ENCODE data around the gene FAT2.
"Not testable (repeated sequence)": the region's sequence is repeated elsewhere in the genome, so short reads cannot be mapped to it uniquely, and the experiment has no call there.

Gene FAT2

GRCh38 chr5:151580239-151580638, 10.9 kb downstream of the FAT2 start:
- no peak for DNase-seq

- DNase-seq: not testable (repeated sequence)
These were observed 12.0 kb downstream of the FAT2 start for GRCh38 chr5:151579146-151579545.

- no peak for DNase-seq
These were observed 12.7 kb downstream of the FAT2 start for GRCh38 chr5:151578326-151579025.

- DNase-seq: no peak
These were observed 13.6 kb downstream of the FAT2 start for GRCh38 chr5:151577566-151577965.

- no peak for DNase-seq
These were observed 16.6 kb downstream of the FAT2 start for GRCh38 chr5:151574444-151574996.

- no peak for DNase-seq
These were observed 18.3 kb downstream of the FAT2 start for GRCh38 chr5:151572657-151573368.

- no peak for DNase-seq
These were observed 19.6 kb downstream of the FAT2 start for GRCh38 chr5:151571270-151572173.

GRCh38 chr5:151570512-151571269, 20.4 kb downstream of the FAT2 start:
- no peak for DNase-seq

- DNase-seq: no peak
These were observed 21.1 kb downstream of the FAT2 start for GRCh38 chr5:151570058-151570457.

GRCh38 chr5:151569132-151570046, 21.7 kb downstream of the FAT2 start:
- no peak for DNase-seq

GRCh38 chr5:151568036-151568435, 23.1 kb downstream of the FAT2 start:
- no peak for DNase-seq

- DNase-seq: no peak
These were observed 25.2 kb downstream of the FAT2 start for GRCh38 chr5:151565971-151566370.

- no peak for DNase-seq
These were observed 29.0 kb downstream of the FAT2 start for GRCh38 chr5:151562019-151562707.

- DNase-seq: no peak
These were observed 33.2 kb downstream of the FAT2 start for GRCh38 chr5:151557951-151558350.

- no peak for DNase-seq
These were observed 33.7 kb downstream of the FAT2 start for GRCh38 chr5:151557466-151557865.

GRCh38 chr5:151556806-151557205, 34.3 kb downstream of the FAT2 start:
- peak; percentile 11 for DNase-seq

GRCh38 chr5:151555760-151556576, 35.2 kb downstream of the FAT2 start:
- DNase-seq: no peak

GRCh38 chr5:151553695-151554094, 37.4 kb downstream of the FAT2 start:
- DNase-seq: no peak

- DNase-seq: no peak
These were observed 37.9 kb downstream of the FAT2 start for GRCh38 chr5:151553130-151553670.

Data from CD4-positive, alpha-beta T cell treated with Interleukin-21 for 1 hour (primary cell).